T-helper 1 cell treated with Interleukin-12 subunit alpha and Interleukin-12 subunit beta and Interleukin-4 antibody, amounts not matched to agents 30 μg/mL and 1 μg/mL, for 36 hours (primary cell): Measurements from ENCODE around the gene DENND4A.
"Not testable (repeated sequence)": the region's sequence is repeated elsewhere in the genome, so short reads cannot be mapped to it uniquely, and the experiment has no call there.

ENCODE experiments used
- H3K27ac Mint-ChIP-seq: one replicate; pipeline ENCODE4 v1.8.0; 2021; ENCODE audit warnings: mild to moderate bottlenecking, mixed read lengths
- H3K27me3 Mint-ChIP-seq: one replicate; pipeline ENCODE4 v1.8.0; 2021; ENCODE audit warnings: low read depth, mixed read lengths
- H3K36me3 Mint-ChIP-seq: one replicate; pipeline ENCODE4 v1.8.0; 2021; ENCODE audit warnings: low read depth, mixed read lengths
- H3K4me1 Mint-ChIP-seq: one replicate; pipeline ENCODE4 v1.8.0; 2021; ENCODE audit warnings: low read depth, mixed read lengths
- H3K4me3 Mint-ChIP-seq: one replicate; pipeline ENCODE4 v1.8.0; 2021; ENCODE audit warnings: mild to moderate bottlenecking, moderate library complexity, mixed read lengths
- H3K9me3 Mint-ChIP-seq: one replicate; pipeline ENCODE4 v1.8.0; 2021; ENCODE audit warnings: mixed read lengths

DENND4A gene

GRCh38 chr15:65827065-65827464, 35.0 kb upstream of the DENND4A start:
- Mint-ChIP-seq H3K27me3 (no peaks in the 10 kb centered on the region), H3K36me3 (no peaks in the 10 kb centered on the region), H3K4me1 (peaks cover 44% of the 10 kb centered on the region), H3K27ac (peak overlapping the region; percentile 87), H3K4me3 (peak overlapping the region; percentile 51), H3K9me3 (no peaks in the 10 kb centered on the region)

GRCh38 chr15:65824941-65825544, 33.0 kb upstream of the DENND4A start:
- Mint-ChIP-seq H3K9me3 (no peaks in the 10 kb centered on the region), H3K4me1 (peaks cover 47% of the 10 kb centered on the region), H3K27ac (no peak overlapping the region), H3K27me3 (no peaks in the 10 kb centered on the region), H3K36me3 (no peaks in the 10 kb centered on the region), H3K4me3 (no peak overlapping the region)

- Mint-ChIP-seq H3K36me3 (no peaks in the 10 kb centered on the region), H3K4me3 (no peak overlapping the region), H3K9me3 (no peaks in the 10 kb centered on the region), H3K27me3 (no peaks in the 10 kb centered on the region), H3K27ac (no peak overlapping the region), H3K4me1 (peaks cover 51% of the 10 kb centered on the region)
Measured at GRCh38 chr15:65824031-65824743, 32.1 kb upstream of the DENND4A start.

GRCh38 chr15:65822316-65822715, 30.2 kb upstream of the DENND4A start:
- Mint-ChIP-seq H3K27ac (no peak overlapping the region), H3K9me3 (peaks cover 4% of the 10 kb centered on the region), H3K27me3 (no peaks in the 10 kb centered on the region), H3K4me1 (peaks cover 48% of the 10 kb centered on the region), H3K4me3 (no peak overlapping the region), H3K36me3 (peaks cover 4% of the 10 kb centered on the region)

- Mint-ChIP-seq H3K4me3 (no peak overlapping the region), H3K36me3 (peaks cover 7% of the 10 kb centered on the region), H3K27ac (peak overlapping the region; percentile 55), H3K27me3 (no peaks in the 10 kb centered on the region), H3K4me1 (peaks cover 47% of the 10 kb centered on the region), H3K9me3 (peaks cover 8% of the 10 kb centered on the region)
Measured at GRCh38 chr15:65821070-65821469, 29.0 kb upstream of the DENND4A start.

GRCh38 chr15:65819563-65819960, 27.5 kb upstream of the DENND4A start:
- Mint-ChIP-seq H3K9me3 (peaks cover 9% of the 10 kb centered on the region), H3K27me3 (no peaks in the 10 kb centered on the region), H3K4me3 (no peak overlapping the region), H3K36me3 (peaks cover 8% of the 10 kb centered on the region), H3K27ac (peak overlapping the region; percentile 81), H3K4me1 (peaks cover 49% of the 10 kb centered on the region)

GRCh38 chr15:65818927-65819562, 27.0 kb upstream of the DENND4A start:
- peaks cover 46% of the 10 kb centered on the region for H3K4me1 Mint-ChIP-seq
- peak overlapping the region; percentile 49 for H3K4me3 Mint-ChIP-seq

GRCh38 chr15:65816441-65816840, 24.3 kb upstream of the DENND4A start:
- Mint-ChIP-seq H3K36me3 (peaks cover 13% of the 10 kb centered on the region), H3K4me1 (peaks cover 42% of the 10 kb centered on the region), H3K4me3 (no peak overlapping the region), H3K27ac (peak overlapping the region; percentile 29), H3K27me3 (no peaks in the 10 kb centered on the region), H3K9me3 (peaks cover 17% of the 10 kb centered on the region)

More at GRCh38 chr15:65818927-65819562, 27.0 kb upstream of the DENND4A start:
- no peaks in the 10 kb centered on the region for H3K27me3 Mint-ChIP-seq
- H3K9me3 Mint-ChIP-seq, result peaks cover 10% of the 10 kb centered on the region
- H3K27ac Mint-ChIP-seq, result peak overlapping the region; percentile 81
- peaks cover 8% of the 10 kb centered on the region for H3K36me3 Mint-ChIP-seq

GRCh38 chr15:65816008-65816407, 23.9 kb upstream of the DENND4A start:
- Mint-ChIP-seq H3K9me3 (peaks cover 17% of the 10 kb centered on the region), H3K36me3 (peaks cover 13% of the 10 kb centered on the region), H3K4me1 (peaks cover 38% of the 10 kb centered on the region)
- not testable (repeated sequence) for H3K4me3 Mint-ChIP-seq, H3K27ac Mint-ChIP-seq, H3K27me3 Mint-ChIP-seq

- not testable (repeated sequence) for H3K4me3 Mint-ChIP-seq, H3K27me3 Mint-ChIP-seq, H3K27ac Mint-ChIP-seq
- H3K4me1 Mint-ChIP-seq, result peaks cover 25% of the 10 kb centered on the region
- peaks cover 13% of the 10 kb centered on the region for H3K36me3 Mint-ChIP-seq
- peaks cover 17% of the 10 kb centered on the region for H3K9me3 Mint-ChIP-seq
Measured at GRCh38 chr15:65814271-65814670, 22.2 kb upstream of the DENND4A start.

GRCh38 chr15:65812916-65813315, 20.8 kb upstream of the DENND4A start:
- H3K9me3 Mint-ChIP-seq, result peaks cover 14% of the 10 kb centered on the region
- no peak overlapping the region for H3K4me3 Mint-ChIP-seq
- no peak overlapping the region for H3K27ac Mint-ChIP-seq
- H3K4me1 Mint-ChIP-seq, result peaks cover 12% of the 10 kb centered on the region
- H3K27me3 Mint-ChIP-seq, result no peaks in the 10 kb centered on the region
- peaks cover 8% of the 10 kb centered on the region for H3K36me3 Mint-ChIP-seq

GRCh38 chr15:65812467-65812866, 20.4 kb upstream of the DENND4A start:
- peaks cover 14% of the 10 kb centered on the region for H3K9me3 Mint-ChIP-seq
- H3K4me3 Mint-ChIP-seq, result no peak overlapping the region
- H3K27ac Mint-ChIP-seq, result peak overlapping the region; percentile 18

GRCh38 chr15:65811835-65812234, 19.7 kb upstream of the DENND4A start:
- H3K36me3 Mint-ChIP-seq, result peaks cover 11% of the 10 kb centered on the region
- H3K9me3 Mint-ChIP-seq, result peaks cover 14% of the 10 kb centered on the region
- H3K27me3 Mint-ChIP-seq, result no peaks in the 10 kb centered on the region
- H3K4me3 Mint-ChIP-seq, result no peak overlapping the region
- H3K4me1 Mint-ChIP-seq, result peaks cover 14% of the 10 kb centered on the region
- no peak overlapping the region for H3K27ac Mint-ChIP-seq

More at GRCh38 chr15:65812467-65812866, 20.4 kb upstream of the DENND4A start:
- Mint-ChIP-seq H3K4me1 (peaks cover 14% of the 10 kb centered on the region), H3K27me3 (no peaks in the 10 kb centered on the region), H3K36me3 (peaks cover 11% of the 10 kb centered on the region)

GRCh38 chr15:65811011-65811733, 19.1 kb upstream of the DENND4A start:
- Mint-ChIP-seq H3K4me1 (peaks cover 11% of the 10 kb centered on the region), H3K9me3 (peaks cover 10% of the 10 kb centered on the region)
- not testable (repeated sequence) for H3K27me3 Mint-ChIP-seq, H3K36me3 Mint-ChIP-seq, H3K27ac Mint-ChIP-seq, H3K4me3 Mint-ChIP-seq
